OCI-LY3 (cell line): Measurements from ENCODE around the gene RPH3AL.
"Not testable (repeated sequence)": the region's sequence is repeated elsewhere in the genome, so short reads cannot be mapped to it uniquely, and the experiment has no call there.

Experiments
- EZH2phosphoT487 ChIP-seq: fragments of 200-600 bp; shearing (Covaris generic); IDR thresholded peaks from 2 replicates; pipeline ENCODE4 v1.6.1; 2018; ENCODE audit warnings: antibody characterized with exemption, mixed run types, low read depth
- TF ChIP-seq, protein P1 (sequence below): fragments of 200-600, 300-600 bp; sonication (generic); IDR thresholded peaks from 2 replicates; pipeline ENCODE4 v1.5.1; 2014; ENCODE audit warnings: antibody characterized with exemption, low read length, low read depth

DNA sequence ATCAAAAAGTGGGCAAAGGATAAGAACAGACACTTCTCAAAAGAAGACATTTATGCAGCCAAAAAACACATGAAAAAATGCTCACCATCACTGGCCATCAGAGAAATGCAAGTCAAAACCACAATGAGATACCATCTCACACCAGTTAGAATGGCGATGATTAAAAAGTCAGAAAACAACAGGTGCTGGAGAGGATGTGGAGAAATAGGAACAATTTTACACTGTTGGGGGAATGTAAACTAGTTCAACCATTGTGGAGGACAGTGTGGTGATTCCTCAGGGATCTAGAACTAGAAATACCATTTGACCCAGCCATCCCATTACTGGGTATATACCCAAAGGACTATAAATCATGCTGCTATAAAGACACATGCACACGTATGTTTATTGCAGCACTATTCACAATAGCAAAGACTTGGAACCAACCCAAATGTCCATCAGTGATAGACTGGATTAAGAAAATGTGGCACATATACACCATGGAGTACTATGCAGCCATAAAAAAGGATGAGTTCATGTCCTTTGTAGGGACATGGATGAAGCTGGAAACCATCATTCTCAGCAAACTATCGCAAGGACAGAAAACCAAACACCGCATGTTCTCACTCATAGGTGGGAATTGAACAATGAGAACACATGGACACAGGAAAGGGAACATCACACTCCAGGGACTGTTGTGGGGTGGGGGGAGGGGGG lies 80.5 kb downstream of the RPH3AL start:
- TF ChIP-seq, protein P1, sequence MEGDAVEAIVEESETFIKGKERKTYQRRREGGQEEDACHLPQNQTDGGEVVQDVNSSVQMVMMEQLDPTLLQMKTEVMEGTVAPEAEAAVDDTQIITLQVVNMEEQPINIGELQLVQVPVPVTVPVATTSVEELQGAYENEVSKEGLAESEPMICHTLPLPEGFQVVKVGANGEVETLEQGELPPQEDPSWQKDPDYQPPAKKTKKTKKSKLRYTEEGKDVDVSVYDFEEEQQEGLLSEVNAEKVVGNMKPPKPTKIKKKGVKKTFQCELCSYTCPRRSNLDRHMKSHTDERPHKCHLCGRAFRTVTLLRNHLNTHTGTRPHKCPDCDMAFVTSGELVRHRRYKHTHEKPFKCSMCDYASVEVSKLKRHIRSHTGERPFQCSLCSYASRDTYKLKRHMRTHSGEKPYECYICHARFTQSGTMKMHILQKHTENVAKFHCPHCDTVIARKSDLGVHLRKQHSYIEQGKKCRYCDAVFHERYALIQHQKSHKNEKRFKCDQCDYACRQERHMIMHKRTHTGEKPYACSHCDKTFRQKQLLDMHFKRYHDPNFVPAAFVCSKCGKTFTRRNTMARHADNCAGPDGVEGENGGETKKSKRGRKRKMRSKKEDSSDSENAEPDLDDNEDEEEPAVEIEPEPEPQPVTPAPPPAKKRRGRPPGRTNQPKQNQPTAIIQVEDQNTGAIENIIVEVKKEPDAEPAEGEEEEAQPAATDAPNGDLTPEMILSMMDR: not testable (repeated sequence)
- not testable (repeated sequence) for TF ChIP-seq EZH2phosphoT487
